ENCODE results near the gene IRF4. TPM values are rescaled to one million over a fixed set of nuclear protein-coding genes. Genes with fewer than 3 reads are reported as not detected.
"Not testable (repeated sequence)": the region's sequence is repeated elsewhere in the genome, so short reads cannot be mapped to it uniquely, and the experiment has no call there.

Gene IRF4
- total RNA-seq, 1 donor from 2014 or later: 0.24 TPM

DNA sequence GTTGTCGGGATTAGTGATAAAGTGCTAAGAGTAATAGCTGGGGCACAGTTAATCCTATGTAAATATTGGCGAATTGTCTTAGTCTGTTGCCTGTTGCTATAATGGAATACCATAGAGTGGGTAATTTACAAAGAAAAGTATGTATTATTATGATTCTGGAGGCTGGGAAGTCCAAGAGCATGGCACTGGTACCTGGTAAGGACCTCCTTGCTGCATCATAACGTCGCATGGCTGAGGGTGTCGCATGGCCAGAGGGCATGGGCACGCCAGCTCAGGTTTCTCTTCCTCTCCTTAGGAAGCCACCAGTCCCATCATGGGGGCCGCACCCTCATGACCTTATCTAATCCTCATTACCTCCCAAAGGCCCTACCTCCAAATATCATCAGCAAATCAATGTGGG, 29.7 kb downstream of the IRF4 start:
- no peak for DNase-seq (ENCODE audit: low spot score)

DNA sequence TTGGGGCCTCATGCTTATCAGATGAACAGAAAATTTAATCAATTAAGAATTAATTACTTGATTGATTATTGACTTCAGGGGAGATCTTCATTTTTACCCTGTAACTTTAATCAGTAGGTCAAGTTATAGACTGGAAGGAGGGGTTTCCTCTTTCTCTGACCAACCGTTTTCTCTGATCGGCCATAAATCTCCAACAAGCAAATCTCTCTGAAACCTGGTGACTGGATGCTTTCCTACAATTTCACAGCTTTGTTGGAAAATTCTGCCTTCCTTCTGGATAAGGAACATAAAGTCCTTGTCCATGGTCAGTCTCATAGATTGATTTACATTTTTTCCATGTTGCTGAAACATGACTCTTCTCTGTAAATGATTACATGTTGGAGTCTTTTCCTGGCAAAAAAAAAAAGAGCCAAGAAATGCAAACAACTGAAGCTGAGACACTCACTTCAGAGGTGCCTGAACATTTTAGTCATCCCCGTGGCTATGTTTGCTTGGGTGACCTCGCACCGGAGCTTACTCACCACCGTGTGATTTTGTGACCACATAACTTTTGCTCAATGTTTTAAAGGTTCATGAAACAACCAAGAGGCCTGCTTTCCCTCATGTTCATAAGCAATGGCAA, 31.0 kb downstream of the IRF4 start:
- DNase-seq (ENCODE audit: low spot score): peak; percentile 42

DNA sequence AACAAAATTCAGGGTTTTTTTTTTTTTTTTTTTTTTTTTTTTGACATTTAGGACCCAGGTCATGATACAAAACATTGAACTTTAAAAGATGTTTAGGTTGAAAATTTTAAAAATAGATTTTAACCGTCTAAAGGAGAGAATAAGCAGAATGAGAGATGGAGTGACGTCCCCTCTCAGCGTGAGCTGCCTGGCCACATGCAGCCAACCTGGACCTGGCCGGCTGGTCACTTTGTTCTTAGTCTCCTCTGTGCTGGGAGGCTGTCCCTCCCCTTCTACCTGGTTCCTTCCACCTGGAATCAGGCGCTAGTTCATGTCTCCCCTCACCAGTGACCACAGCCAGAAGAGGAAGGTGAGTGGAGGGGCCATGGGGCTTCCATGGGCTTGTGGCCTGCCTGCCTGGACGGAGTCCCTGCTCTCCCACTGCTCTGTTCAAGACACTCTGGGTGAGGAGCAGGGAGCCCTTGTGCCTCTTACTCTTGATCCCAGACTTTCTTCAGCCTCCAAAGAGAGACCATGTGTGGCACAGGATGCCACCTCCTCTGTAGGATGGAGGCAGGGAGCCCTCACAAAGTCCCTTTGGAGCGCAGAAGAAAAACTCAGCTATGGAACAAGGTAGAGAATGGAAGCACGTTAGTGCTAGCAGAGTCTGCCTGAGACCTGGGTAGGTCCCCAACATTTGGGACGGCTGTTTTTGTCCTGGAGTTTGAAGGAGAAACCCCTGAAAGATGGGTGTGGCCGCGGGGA, 31.7 kb downstream of the IRF4 start:
- no peak for DNase-seq (ENCODE audit: low spot score)

DNA sequence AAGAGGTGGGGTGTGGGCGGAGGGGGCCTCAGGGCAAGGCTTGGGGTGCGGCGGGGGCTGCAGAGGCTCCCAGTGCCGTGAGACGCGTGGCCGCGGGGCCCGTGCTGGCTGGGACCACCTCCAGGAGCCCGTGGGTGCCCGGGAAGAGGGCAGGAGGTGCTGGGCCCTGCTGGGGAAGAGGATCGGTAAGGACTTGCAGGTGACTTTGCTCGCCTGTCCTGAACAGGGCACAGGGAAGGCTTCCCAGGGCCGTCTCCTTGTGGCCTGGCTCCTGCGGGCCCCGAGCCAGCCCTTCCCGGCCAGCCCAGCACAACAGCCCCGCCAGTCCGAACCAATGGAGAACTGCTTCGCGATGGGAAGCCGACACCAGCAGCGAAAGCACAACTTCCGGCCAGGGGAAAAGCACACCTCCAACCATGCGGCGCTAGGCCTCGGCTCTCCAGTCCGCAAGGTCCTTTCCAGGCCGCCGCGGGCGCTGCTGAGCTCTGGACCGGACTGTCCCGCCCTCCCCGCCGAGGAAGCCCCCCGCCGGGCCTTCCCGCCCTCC, 32.3 kb downstream of the IRF4 start:
- no peak for DNase-seq (ENCODE audit: low spot score)

DNA sequence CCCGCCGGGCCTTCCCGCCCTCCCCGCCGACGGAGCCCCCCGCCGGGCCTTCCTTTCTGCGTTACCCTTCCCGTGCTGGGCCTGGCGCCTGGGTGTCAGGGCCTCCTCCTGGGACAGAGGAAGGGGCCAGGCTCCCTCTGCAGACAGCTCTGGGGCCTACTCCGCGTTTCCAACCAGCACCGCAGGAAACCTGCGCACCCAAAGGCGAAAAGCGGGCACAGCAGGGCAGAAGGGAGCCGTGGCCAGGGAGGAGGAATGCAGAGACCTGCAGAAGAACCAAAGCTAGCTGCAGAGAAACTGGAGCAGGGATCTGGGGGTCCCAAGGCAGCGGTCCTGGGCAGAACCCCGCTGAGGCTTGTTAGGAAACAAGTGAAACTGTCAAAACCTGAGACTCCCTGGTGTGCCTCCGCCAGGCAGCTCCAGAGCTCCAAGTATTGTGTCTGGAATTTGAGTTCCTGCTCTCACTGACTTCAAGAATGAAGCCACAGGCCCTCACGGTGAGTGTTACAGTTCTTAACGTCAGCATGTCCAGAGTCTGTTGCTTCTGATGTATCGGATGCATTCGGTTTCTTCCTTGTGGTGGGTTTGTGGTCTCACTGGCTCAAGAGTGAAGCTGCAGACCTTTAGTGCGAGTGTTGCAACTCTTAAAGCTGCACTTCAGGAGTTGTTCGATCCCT, 33.3 kb downstream of the IRF4 start:
- DNase-seq (ENCODE audit: low spot score): no peak

DNA sequence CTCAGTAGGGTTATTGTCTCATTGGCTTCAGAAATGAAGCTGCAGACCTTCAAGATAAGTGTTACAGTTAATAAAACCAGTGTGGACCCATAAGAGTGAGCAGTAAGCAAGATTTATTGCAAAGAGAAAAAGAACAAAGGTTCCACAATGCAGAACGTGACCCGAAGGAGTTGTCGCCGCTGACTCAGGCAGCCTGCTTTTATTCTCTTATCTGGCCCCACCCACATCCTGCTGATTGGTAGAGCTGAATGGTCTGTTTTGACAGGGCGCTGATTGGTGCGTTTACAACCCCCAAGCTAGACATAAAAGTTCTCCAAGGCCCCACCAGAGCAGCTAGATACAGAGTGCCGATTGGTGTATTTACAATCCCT, 33.9 kb downstream of the IRF4 start:
- not testable (repeated sequence) for DNase-seq (ENCODE audit: low spot score)

DNA sequence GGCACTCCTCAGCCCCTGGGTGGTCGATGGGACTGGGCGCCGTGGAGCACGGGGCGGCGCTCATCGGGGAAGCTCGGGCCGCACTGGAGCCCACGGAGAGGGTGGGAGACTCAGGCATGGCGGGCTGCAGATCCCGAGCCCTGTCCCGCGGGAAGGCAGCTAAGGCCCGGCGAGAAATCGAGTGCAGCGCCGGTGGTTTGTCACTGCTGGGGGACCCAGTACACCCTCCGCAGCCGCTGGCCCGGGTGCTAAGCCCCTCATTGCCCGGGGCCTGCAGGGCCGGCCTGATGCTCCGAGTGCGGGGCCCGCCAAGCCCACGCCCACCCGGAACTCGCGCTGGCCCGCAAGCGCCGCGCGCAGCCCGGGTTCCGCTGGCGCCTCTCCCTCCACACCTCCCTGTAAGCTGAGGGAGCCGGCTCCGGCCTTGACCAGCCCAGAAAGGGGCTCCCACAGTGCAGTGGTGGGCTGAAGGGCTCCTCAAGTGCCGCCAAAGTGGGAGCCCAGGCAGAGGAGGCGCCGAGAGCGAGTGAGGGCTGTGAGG, 34.7 kb downstream of the IRF4 start:
- not testable (repeated sequence) for DNase-seq (ENCODE audit: low spot score)

DNA sequence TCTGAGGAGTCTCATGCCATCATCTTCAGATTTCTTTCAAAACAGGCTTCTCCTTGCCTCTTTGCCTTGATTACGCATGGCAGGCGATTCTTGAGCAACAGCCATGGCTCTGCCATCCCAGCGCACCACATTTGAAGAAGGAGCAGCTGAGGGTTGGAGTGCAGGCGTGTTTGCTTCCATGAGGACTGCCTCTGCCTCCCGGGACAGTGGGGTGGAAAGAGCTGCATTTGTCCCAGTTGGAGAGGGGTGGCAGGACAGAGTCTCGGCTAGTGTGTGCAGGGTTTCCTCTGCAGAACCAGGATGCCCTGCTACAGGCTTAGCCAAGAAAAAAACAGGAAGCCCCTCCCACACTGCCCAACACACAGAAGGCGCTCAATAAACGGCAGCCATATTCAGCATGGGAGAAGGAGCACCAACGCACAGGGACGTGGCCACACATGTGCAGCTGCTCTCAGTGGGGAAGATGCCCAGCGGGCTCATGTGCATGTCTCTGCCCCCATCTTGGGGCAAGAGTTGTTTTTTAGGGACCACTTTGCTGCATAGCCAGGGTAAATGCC, 36.6 kb downstream of the IRF4 start:
- DNase-seq (ENCODE audit: low spot score): no peak

DNA sequence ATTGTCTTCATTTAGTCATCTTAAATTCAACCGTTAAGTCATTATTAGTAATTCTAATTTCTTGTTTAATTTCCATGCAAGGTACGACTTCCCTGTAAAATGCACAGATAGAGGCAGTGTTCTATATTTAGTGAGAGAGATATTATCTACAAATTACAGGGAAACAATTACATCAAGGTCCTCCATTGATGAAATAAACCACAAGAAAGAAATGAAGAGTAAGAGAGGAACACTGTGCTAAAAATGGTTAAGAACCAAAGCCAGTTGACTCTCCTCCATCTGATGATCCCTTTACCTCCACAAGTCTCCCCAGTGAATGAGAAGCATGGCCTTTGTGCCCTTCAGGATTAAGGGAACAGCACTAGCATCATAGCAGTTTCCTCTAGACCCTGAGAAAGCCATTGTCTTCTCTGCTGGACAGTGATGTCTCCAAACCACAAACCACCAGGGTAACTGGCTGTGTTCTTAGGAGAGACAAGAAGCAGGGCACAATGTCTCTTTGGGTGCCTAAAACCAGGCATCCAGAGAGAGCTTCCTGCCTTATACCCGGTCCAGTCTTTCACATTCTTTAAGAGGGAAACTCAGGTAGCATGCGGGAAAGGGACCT, 38.1 kb downstream of the IRF4 start:
- DNase-seq (ENCODE audit: low spot score): no peak

DNA sequence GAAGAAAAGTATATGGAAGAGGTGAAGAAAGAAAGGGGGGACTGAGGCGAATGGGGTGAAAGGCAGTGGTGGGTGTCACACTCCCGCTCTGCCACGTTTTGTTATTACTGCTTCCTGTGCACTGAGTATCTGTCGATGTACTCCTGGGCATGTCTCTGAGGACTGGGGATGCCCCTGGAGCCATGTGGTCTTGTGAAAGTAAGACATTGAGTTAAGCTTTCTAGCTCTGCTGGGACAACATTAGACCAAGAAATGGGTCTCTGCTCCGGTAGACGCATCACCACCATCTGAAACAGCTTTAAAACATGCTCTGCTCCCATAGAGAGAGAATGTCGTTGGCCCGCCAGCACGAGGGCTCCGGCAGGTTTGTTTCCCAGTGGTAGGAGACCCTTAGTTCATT, 40.0 kb downstream of the IRF4 start:
- DNase-seq (ENCODE audit: low spot score): no peak

DNA sequence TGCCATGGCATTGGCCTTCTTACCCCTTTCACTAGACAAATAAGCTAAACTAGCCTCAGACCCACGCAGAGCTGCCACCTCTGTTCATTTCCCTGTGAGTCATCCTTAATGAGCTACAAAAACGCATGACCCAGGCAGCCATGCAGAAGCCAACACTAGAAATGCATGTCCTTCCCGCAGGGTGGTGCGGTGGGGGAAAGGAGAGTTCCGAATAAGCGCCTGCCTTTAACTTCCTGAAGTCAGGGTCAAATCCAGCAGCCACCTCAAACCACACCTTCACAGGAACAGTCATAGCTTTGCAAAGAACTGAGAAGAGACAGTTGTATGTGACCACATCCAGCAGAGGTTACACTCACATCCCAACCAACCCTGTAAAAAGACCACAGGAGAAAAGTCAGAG, 40.4 kb downstream of the IRF4 start:
- no peak for DNase-seq (ENCODE audit: low spot score)

DNA sequence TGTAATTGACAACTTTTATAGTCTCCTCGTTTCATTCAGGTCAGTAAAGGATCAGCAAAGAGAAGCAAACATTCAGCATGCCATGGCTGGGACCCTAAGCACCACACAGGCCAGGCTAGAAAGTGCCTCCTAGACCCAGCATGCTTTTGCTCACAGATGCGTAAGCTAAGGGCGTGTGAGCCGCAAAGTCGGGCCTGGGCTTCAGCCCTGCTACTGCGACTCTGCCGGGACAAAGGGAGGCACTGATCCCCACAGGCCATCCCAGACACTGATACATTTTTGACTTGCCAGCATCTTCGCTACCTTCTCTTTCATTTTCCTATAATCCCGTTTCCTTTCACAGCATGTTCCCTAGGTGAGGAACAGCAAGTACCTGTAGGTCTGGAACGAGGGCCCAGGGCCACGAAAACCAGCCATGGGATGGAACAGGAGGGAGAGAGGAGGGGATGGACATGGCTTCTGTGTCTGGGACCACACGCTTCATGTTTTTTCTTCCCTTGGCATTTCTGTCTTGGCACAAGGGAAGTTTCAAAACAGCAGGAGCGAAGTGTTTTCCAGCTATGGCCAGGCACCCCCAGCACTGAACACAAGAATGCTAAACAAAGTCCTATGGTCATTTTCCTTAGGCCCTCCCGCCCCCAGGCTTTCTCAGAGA, 42.6 kb downstream of the IRF4 start:
- DNase-seq (ENCODE audit: low spot score): no peak

DNA sequence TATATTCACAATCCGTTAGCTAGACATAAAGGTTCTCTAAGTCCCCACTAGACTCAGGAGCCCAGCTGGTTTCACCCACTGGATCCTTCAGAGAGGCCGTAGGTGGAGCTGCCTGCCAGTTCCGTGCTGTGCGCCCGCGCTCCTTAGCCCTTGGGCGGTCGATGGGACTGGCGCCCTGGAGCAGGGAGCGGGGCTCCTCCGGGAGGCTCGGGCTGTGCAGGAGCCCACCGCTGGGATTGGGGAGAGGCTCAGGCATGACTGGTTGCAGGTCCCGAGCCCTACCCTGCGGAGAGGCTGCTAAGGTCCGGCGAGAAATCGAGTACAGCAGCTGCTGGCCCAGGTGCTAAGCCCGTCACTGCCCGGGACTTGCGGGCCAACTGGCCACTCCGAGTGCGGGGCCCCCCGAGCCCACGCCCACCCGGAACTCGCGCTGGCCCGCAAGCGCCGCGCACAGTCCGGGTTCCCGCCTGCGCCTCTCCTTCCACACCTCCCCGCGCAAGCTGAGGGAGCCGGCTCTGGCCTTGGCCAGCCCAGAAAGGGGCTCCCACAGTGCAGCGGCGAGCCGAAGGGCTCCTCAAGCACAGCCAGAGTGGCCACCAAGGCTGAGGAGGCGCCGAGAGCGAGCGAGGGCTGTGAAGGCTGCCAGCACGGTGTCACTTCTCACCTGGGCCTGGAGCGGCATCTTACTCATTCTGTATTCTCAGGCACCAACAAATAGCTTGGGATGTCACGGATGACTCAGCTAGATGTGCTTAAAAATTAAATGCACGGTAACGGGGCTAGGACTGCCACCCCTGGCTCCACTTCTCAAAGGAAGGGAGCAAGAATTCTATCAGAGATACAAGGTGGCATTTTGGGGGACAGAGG, 44.1 kb downstream of the IRF4 start:
- no peak for DNase-seq (ENCODE audit: low spot score)

DNA sequence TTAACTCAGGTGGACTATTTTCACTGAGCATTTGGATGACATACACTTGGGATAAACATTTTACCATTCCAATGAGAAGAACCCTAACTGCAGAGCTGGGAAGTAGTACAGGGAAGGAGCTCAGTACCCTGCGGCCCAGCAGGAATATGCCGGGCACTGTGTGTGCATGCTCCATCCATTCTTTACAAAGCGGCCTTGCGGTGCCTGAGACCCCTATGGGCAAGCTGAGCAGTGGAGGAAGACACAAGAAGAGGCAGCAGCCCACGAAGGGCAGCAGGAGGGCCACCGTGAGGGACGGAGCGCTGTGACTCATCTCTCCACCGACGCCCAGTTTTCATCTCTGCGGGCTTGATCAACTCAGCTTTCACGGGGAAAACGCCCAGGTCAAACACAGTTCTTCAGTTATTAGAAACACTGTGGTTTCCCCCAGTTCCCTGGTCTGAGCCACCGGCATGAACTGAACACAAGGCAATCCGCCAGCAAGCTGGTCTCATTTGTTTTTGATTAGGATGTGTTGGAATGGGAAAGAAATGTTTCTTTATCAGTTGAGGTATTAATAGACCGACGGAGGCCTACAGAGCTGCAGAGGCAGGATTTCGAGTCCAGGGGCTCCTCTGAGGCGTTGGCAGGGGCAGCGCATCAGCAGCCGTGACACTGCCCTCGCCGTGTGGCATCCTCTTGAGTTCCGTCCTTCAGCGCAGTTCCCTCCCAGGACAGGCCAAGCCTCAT, 44.9 kb downstream of the IRF4 start:
- DNase-seq (ENCODE audit: low spot score): peak; percentile 44

DNA sequence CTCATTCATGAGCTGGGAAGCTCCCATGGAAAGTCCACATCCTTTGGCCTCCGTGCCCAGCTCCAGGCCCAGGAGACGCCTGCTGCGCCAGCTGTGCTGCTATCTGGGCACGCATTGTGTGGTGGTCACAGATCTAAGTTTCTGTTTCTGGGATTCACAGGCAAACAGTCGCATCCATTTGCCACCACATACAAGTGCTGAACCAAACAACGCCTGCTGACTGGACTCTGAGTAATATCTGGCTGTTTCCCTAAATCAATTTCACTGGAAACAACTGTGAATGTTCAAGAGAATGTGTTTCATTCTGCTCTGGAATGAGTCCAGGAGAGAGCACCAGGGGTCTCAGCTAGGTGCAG, 45.5 kb downstream of the IRF4 start:
- no peak for DNase-seq (ENCODE audit: low spot score)

DNA sequence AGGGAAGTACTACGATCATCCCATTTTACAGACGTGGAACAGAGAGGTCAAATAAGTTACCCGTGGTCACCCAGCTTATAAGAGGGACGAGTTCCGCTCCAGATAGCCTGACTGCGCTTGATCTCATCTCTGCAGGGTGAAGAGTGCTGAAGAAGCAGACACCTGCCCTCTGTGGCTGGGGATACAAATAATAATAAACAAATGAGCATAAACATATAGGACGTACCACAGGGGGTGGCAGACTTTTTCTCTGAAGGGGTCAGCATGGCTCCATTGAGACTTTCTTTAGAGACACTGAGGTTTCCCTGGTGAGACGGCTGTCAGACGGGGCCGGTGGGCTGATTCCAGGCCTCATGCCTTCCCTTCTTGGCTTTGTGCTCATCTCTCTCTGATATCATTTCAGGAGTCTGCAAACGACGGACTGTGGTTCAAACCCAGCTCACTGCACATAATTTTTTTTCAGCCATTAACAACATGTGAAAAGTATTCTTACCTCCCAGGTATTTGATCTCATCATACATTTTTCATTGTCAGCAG, 47.1 kb downstream of the IRF4 start:
- no peak for DNase-seq (ENCODE audit: low spot score)

DNA sequence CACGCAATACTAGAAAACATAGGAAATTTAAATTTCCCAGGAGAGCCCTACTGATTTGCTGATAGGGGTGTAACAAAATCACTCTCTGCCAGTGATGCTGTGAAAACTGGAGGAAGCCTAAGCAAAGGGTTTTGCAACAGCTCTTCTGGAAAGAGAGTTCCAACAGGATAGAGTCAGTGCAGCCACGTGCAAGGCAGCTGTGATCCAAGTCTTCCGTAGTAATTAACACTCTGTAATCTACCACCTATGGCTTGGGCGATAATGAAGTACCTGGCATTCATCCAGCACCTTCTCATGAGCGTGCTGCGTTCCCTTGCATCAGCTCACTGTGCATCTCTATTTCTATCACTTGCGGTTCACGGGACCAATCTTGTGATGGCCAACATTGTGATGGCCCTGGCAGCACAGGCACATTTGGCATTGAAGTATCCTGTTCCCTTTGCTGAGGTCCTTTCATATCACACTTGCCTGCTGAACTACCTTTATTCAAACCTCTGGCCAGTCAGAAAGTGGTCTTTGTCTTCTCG, 48.2 kb downstream of the IRF4 start:
- no peak for DNase-seq (ENCODE audit: low spot score)

DNA sequence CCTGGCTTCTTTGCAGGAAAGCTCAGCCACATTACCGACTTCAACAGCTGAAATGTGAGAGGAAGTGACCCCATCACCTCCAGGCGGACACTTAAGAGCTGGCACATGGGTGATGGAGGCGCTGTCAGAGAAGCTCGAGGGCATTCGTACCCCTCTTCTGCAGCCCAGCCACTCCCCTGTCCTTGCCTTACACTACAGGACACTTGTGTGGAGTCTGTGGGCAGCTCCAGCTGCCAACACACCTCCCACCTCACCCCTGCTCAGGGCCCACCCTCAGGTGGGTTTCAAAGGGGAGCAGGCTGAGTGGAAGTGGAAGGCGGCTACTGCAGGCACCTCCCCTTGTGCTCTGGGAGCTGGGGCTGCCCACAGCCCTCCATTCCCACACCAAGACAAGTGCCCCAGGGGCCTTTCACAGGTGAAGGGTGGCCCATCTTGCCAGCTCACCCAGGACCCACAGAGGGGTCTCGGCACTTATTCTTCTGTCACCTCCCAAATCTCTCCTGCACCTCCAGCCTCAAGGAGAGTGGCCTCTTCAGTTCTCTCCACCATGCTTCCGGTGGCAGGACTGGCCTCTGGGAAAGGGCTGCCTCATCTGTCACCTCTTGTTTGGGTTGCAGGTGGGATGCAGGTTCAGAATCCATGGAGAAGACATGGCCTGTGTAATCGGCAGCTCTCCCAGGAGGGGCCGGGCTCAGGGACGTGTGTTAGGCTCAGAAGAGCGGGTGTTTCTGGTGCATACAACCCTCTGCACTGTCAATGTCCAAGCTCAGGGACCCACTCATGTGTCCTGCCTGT, 49.8 kb downstream of the IRF4 start:
- no peak for DNase-seq (ENCODE audit: low spot score)
